Measurements from ENCODE around the gene ASAP2.

ASAP2 gene

DNA sequence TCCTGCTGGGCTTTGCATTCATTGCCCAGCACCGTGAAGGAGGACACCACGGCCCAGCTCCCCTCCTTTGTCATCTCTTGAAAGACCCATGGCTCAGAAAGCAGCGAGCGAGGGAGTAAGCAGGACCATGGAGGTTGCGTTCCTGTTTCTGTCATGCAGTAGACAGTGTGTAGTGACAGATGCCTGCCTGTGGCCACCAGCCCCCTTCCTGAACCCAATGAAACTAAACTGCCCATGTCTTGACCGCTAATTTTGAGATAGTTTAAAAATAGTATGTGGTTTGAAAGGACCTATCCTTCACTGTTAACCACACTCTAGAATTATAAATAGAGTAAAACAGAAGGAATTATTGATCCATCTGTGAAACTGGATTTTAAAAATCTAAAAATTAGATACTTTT is 88.2 kb downstream of the ASAP2 start:
- H3K9me3 ChIP-seq (ENCODE audit: control insufficient read depth, low read length) = no peaks in the 10 kb centered on the region
- H3K4me3 ChIP-seq (ENCODE audit: low read length) = no peak overlapping the region
- no peak overlapping the region for H3K9ac ChIP-seq (ENCODE audit: low read length)
- H3K4me1 ChIP-seq (ENCODE audit: control insufficient read depth, insufficient read depth, low read length) = no peaks in the 10 kb centered on the region
- H3K36me3 ChIP-seq (ENCODE audit: control insufficient read depth, insufficient read depth, low read length, severe bottlenecking) = no peaks in the 10 kb centered on the region
- no peak for DNase-seq (ENCODE audit: low read depth)
- no peaks in the 10 kb centered on the region for H3K27me3 ChIP-seq (replicated peaks; ENCODE audit: control insufficient read depth, insufficient read depth, low read length)

DNA sequence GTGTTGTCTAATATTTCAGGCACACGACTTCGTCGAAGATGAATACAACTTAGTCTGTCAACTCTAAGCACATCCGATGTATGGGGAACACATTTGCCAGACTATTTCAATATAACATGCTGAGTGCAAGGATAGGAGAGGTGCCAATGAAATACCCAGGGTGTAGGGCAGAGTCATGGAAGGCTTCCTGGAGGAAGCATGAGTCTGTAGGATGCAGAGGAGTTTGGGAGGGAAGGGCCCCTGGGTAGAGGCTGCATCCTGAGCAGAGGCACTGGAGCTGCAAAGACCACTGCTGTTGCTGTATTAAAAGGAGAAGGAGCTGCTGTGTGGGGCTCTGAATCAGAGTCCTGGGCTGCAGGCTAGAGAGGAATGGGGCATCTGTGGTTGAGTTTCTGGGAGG is 89.9 kb downstream of the ASAP2 start:
- Histone ChIP-seq H3K9ac (ENCODE audit: low read length) (no peak overlapping the region), H3K9me3 (ENCODE audit: control insufficient read depth, low read length) (no peaks in the 10 kb centered on the region), H3K4me1 (ENCODE audit: control insufficient read depth, insufficient read depth, low read length) (no peaks in the 10 kb centered on the region), H3K36me3 (ENCODE audit: control insufficient read depth, insufficient read depth, low read length, severe bottlenecking) (no peaks in the 10 kb centered on the region), H3K27me3 (replicated peaks; ENCODE audit: control insufficient read depth, insufficient read depth, low read length) (no peaks in the 10 kb centered on the region), H3K4me3 (ENCODE audit: low read length) (no peak overlapping the region)
- no peak for DNase-seq (ENCODE audit: low read depth)

- Histone ChIP-seq H3K27me3 (replicated peaks; ENCODE audit: control insufficient read depth, insufficient read depth, low read length) (no peaks in the 10 kb centered on the region), H3K36me3 (ENCODE audit: control insufficient read depth, insufficient read depth, low read length, severe bottlenecking) (no peaks in the 10 kb centered on the region), H3K9me3 (ENCODE audit: control insufficient read depth, low read length) (no peaks in the 10 kb centered on the region), H3K4me3 (ENCODE audit: low read length) (no peak overlapping the region), H3K9ac (ENCODE audit: low read length) (no peak overlapping the region), H3K4me1 (ENCODE audit: control insufficient read depth, insufficient read depth, low read length) (no peaks in the 10 kb centered on the region)
- no peak for DNase-seq (ENCODE audit: low read depth)
Measured at GRCh38 chr2:9297156-9297555, 90.5 kb downstream of the ASAP2 start.

- no peak overlapping the region for H3K9ac ChIP-seq (ENCODE audit: low read length)
- no peak for DNase-seq (ENCODE audit: low read depth)
- no peaks in the 10 kb centered on the region for H3K9me3 ChIP-seq (ENCODE audit: control insufficient read depth, low read length)
- H3K4me1 ChIP-seq (ENCODE audit: control insufficient read depth, insufficient read depth, low read length) = no peaks in the 10 kb centered on the region
- H3K27me3 ChIP-seq (replicated peaks; ENCODE audit: control insufficient read depth, insufficient read depth, low read length) = no peaks in the 10 kb centered on the region
- H3K36me3 ChIP-seq (ENCODE audit: control insufficient read depth, insufficient read depth, low read length, severe bottlenecking) = no peaks in the 10 kb centered on the region
- no peak overlapping the region for H3K4me3 ChIP-seq (ENCODE audit: low read length)
Measured at GRCh38 chr2:9297807-9298206, 91.2 kb downstream of the ASAP2 start.

DNA sequence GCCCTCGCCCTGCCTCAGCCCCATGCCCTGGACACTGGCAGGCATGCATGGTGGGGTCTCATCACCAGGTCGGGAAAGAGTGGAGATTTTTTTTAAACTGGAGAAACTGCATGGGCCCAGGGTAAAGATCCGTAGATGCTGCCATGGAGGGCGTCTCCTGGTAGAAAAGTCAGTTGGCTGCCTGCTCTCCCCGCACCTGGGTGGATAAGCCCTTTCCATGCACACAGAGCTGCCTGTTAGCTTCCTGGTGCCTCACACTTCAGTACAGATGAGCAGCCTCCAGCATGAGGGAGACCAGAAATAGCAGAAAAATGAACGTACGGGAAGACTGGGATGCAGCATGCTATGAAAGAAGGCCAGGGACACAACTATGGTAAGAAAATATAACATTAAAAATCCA is 92.0 kb downstream of the ASAP2 start:
- Histone ChIP-seq H3K4me3 (ENCODE audit: low read length) (no peak overlapping the region), H3K27me3 (replicated peaks; ENCODE audit: control insufficient read depth, insufficient read depth, low read length) (no peaks in the 10 kb centered on the region), H3K36me3 (ENCODE audit: control insufficient read depth, insufficient read depth, low read length, severe bottlenecking) (no peaks in the 10 kb centered on the region), H3K4me1 (ENCODE audit: control insufficient read depth, insufficient read depth, low read length) (no peaks in the 10 kb centered on the region), H3K9me3 (ENCODE audit: control insufficient read depth, low read length) (no peaks in the 10 kb centered on the region), H3K9ac (ENCODE audit: low read length) (no peak overlapping the region)
- DNase-seq (ENCODE audit: low read depth) = no peak

GRCh38 chr2:9299161-9300100 is 92.8 kb downstream of the ASAP2 start:
- Histone ChIP-seq H3K4me1 (ENCODE audit: control insufficient read depth, insufficient read depth, low read length) (no peaks in the 10 kb centered on the region), H3K36me3 (ENCODE audit: control insufficient read depth, insufficient read depth, low read length, severe bottlenecking) (no peaks in the 10 kb centered on the region), H3K4me3 (ENCODE audit: low read length) (no peak overlapping the region), H3K27me3 (replicated peaks; ENCODE audit: control insufficient read depth, insufficient read depth, low read length) (no peaks in the 10 kb centered on the region), H3K9ac (ENCODE audit: low read length) (no peak overlapping the region), H3K9me3 (ENCODE audit: control insufficient read depth, low read length) (no peaks in the 10 kb centered on the region)
- no peak for DNase-seq (ENCODE audit: low read depth)

GRCh38 chr2:9300214-9300613 is 93.6 kb downstream of the ASAP2 start:
- Histone ChIP-seq H3K4me1 (ENCODE audit: control insufficient read depth, insufficient read depth, low read length) (no peaks in the 10 kb centered on the region), H3K27me3 (replicated peaks; ENCODE audit: control insufficient read depth, insufficient read depth, low read length) (no peaks in the 10 kb centered on the region), H3K9ac (ENCODE audit: low read length) (no peak overlapping the region), H3K9me3 (ENCODE audit: control insufficient read depth, low read length) (no peaks in the 10 kb centered on the region), H3K4me3 (ENCODE audit: low read length) (no peak overlapping the region), H3K36me3 (ENCODE audit: control insufficient read depth, insufficient read depth, low read length, severe bottlenecking) (no peaks in the 10 kb centered on the region)
- DNase-seq (ENCODE audit: low read depth) = no peak

- Histone ChIP-seq H3K36me3 (ENCODE audit: control insufficient read depth, insufficient read depth, low read length, severe bottlenecking) (no peaks in the 10 kb centered on the region), H3K9me3 (ENCODE audit: control insufficient read depth, low read length) (no peaks in the 10 kb centered on the region), H3K4me3 (ENCODE audit: low read length) (no peak overlapping the region), H3K4me1 (ENCODE audit: control insufficient read depth, insufficient read depth, low read length) (no peaks in the 10 kb centered on the region), H3K27me3 (replicated peaks; ENCODE audit: control insufficient read depth, insufficient read depth, low read length) (no peaks in the 10 kb centered on the region), H3K9ac (ENCODE audit: low read length) (no peak overlapping the region)
- DNase-seq (ENCODE audit: low read depth) = no peak
Measured at GRCh38 chr2:9300829-9301453, 94.3 kb downstream of the ASAP2 start.

DNA sequence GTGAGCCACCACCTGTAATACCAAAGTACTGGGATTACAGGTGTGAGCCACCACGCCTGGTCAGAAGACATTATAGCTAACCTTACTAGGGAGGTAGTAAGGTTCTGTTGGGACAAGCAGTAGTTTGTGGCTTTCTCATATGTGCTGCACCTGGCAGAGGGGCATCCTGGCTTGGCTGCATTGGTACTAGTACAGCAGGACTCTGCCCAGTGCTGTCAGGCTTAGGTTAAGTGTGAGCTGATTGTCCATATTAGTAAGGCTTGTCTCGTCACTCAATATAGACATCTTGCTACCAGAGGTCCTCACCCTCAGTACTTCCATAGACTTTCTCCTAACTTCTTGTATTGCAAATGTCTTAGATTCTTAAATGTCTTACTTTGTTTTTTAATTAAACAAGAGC is 96.1 kb downstream of the ASAP2 start:
- no peaks in the 10 kb centered on the region for H3K27me3 ChIP-seq (replicated peaks; ENCODE audit: control insufficient read depth, insufficient read depth, low read length)
- DNase-seq (ENCODE audit: low read depth) = no peak
- no peaks in the 10 kb centered on the region for H3K36me3 ChIP-seq (ENCODE audit: control insufficient read depth, insufficient read depth, low read length, severe bottlenecking)
- H3K9ac ChIP-seq (ENCODE audit: low read length) = no peak overlapping the region
- H3K9me3 ChIP-seq (ENCODE audit: control insufficient read depth, low read length) = no peaks in the 10 kb centered on the region
- H3K4me3 ChIP-seq (ENCODE audit: low read length) = no peak overlapping the region
- peaks cover 8% of the 10 kb centered on the region for H3K4me1 ChIP-seq (ENCODE audit: control insufficient read depth, insufficient read depth, low read length)

DNA sequence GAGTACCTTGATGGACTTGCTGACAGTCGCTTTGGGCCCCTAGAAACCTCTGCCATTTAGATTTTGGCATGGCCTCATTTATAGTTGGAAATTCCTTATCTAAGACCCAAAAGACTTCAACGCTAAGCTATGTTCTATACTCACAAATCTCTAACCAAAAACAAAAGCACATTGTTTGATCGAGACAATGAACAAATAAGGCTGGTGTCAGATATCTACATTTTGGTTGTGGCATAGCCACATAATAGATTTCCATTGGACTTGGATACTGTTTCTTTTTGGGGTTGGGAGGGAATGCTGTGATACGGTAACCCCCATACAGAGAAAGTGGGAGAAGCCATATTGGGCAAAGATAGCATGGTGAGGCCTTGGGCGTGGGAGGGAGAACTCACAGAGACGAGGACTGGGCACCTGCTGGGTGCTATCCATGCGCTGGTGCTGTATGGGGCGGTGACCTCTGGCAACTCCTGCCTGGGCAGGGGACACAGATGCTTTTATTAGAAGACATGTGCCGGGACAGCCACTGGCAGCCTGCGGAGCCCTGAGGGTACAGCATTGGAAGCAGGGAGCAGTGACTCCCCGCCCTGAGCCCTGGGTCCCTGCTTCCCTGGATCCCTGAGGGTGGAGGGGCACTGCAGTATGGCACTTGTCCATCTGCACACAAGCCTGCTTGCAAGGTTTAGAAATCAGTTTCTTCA is 97.1 kb downstream of the ASAP2 start:
- H3K9ac ChIP-seq (ENCODE audit: low read length) = no peak overlapping the region
- H3K4me1 ChIP-seq (ENCODE audit: control insufficient read depth, insufficient read depth, low read length) = peaks cover 12% of the 10 kb centered on the region
- no peaks in the 10 kb centered on the region for H3K27me3 ChIP-seq (replicated peaks; ENCODE audit: control insufficient read depth, insufficient read depth, low read length)
- no peaks in the 10 kb centered on the region for H3K36me3 ChIP-seq (ENCODE audit: control insufficient read depth, insufficient read depth, low read length, severe bottlenecking)
- no peak for DNase-seq (ENCODE audit: low read depth)
- no peaks in the 10 kb centered on the region for H3K9me3 ChIP-seq (ENCODE audit: control insufficient read depth, low read length)
- no peak overlapping the region for H3K4me3 ChIP-seq (ENCODE audit: low read length)

DNA sequence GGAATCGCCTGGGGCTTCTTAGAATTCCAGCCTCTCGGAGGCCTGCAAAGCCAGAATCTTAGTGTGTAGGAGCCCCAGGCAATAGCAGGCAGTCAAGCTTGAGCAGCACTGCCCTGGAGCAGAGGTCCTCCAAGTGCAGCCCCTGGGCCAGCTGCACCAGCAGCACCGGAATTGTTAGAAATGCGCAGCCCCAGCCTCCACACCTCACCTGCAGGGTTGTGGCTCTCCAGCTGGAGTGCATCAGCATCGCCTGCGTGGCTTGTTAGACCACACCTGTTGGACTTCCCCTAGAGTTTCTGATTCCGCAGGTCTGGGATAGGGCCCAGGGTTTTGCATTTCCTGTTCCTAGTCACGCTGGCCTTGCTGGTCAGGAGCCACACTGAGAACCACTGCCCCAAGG is 100.3 kb downstream of the ASAP2 start:
- peaks cover 36% of the 10 kb centered on the region for H3K4me1 ChIP-seq (ENCODE audit: control insufficient read depth, insufficient read depth, low read length)
- no peaks in the 10 kb centered on the region for H3K36me3 ChIP-seq (ENCODE audit: control insufficient read depth, insufficient read depth, low read length, severe bottlenecking)
- no peaks in the 10 kb centered on the region for H3K27me3 ChIP-seq (replicated peaks; ENCODE audit: control insufficient read depth, insufficient read depth, low read length)
- no peak for DNase-seq (ENCODE audit: low read depth)
- H3K9ac ChIP-seq (ENCODE audit: low read length) = no peak overlapping the region
- no peak overlapping the region for H3K4me3 ChIP-seq (ENCODE audit: low read length)
- no peaks in the 10 kb centered on the region for H3K9me3 ChIP-seq (ENCODE audit: control insufficient read depth, low read length)
